Activated CD4-positive, CD25-positive, alpha-beta regulatory T cell treated with anti-CD3 and anti-CD28 coated beads, Interleukin-2, amount 50 U/mL, for 16 hours (primary cell): ENCODE results near the gene USP10.
"Not testable (repeated sequence)": the region's sequence is repeated elsewhere in the genome, so short reads cannot be mapped to it uniquely, and the experiment has no call there.

ENCODE experiments used
- DNase-seq: peaks from one replicate; pipeline ENCODE4 v3.0.0-alpha.2; 2020; ENCODE audit warnings: low read depth, low spot score

Gene USP10

DNA sequence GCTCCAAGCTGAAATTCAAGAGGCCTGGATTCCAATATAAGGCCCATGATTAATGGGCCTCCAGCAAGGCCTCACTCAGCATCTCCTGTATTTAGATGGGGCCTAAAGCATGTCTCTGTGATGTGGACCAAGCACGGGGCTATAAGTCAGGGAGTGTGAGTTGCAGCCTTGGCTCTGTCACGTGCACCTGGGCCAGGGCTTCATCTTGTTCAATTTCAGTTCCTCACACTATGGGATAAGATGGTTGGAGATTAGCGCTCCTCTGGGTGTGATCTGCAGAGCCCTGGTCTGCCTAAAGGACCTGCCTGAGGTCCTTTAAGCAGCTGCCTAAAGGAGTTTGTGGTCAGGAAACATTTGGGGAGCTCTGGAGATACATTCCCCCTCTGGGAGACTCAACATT lies 26.2 kb upstream of the USP10 start:
- DNase-seq = no peak

DNA sequence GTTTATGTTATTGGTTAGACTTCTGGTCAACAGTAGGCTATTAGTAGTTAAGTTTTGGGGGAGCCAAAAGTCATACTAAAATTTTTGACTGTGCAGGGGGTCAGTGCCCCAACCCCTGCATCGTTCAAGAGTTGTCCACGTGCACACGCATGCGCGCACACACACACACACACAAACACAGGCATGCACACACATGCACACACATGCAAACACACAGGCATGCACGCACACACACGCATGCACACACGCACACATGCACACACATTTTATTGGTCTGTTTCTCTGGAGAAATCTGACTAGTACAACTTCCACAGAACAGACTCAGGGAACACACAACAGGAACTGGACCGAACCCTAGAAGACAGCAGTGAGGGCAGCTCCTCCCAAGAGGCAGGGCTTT lies 24.4 kb upstream of the USP10 start:
- no peak for DNase-seq

DNA sequence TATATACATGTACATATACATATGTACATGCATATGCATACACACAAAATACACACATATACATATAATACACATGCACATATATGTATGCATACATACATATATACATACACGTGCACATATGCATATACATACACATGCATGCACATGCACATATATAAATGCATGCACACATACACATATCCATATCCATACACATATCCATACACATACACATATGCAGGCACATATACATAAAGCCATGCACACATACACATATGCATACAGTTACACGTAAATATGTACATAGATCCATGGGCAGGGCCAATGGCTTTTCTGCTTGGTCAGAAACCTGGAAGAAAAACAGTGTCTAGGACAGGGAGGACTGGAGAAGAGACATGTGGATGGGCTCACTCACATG lies 23.9 kb upstream of the USP10 start:
- DNase-seq = no peak

DNA sequence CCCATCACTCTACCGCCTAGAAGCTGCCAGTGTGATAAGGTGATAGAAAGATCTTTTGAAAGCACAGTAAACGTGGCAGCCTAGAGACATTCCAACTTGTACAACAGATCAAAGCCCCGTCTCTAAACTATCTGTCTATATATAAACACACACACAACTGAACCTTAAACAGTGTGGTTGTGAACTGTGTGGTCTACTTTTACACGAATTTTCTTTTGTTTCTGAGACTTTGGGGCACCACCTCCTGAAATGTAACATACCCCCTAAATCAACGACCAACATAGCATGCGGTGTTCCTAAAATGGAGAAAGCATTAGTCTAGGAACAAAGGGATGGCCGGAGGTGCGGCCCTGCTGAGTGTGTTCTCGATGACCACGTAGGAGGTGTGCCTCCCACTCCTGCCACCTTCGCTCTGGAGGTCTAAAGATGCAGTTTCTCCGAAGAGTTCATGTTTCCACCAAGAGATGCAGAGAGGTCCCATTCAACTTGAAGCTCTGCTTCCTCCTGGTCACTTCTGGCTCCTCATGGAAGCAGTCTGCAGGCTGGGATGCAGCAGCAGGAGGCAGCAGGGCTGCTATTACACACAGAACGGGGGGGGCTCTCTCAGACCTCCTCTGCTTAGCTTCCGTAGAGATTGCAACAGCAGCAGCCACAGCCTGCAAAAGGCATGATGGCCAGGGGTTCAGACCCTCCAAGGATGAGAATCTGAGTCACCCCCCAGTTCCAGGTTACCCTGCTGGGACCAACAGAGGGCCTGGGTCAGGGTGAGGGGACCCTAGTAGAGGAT lies 22.6 kb upstream of the USP10 start:
- no peak for DNase-seq

DNA sequence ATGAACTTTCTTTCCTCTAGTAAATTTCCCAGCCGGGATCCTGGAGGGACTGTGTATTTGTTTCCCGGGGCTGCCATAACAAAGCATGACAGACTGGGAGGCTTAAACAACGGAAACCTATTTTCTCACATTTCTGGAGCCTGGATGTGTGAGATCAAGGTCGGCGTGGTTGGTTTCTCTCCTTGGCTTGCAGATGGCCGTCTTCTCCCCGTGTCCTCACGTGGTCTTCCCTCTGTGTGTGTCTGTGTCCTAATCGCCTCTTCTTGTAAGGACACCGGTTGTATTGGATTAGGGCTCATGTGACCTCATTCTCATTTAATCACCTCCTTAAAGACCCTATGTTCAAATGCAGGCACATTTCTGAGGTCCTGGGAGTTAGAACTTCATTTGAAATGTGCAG lies 22.0 kb upstream of the USP10 start:
- DNase-seq = no peak

DNA sequence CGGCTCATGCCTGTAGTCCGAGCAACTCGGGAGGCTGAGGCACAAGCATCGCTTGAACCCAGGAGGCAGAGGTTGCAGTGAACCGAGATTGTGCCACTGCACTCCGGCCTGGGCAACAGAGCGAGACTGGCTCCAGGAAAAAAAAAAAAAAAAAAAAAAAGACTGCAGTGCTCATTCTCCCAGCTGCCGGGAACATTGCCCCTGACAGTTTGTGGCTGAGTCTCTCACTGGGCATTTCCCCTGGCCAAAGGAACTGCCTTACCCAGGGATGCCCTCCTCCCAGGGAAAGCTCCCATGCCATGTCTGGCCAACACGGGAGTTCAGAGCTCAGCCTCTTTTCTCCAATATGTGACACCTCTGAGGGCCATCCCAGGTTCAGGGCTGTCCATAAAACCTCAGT lies 21.3 kb upstream of the USP10 start:
- DNase-seq = no peak

DNA sequence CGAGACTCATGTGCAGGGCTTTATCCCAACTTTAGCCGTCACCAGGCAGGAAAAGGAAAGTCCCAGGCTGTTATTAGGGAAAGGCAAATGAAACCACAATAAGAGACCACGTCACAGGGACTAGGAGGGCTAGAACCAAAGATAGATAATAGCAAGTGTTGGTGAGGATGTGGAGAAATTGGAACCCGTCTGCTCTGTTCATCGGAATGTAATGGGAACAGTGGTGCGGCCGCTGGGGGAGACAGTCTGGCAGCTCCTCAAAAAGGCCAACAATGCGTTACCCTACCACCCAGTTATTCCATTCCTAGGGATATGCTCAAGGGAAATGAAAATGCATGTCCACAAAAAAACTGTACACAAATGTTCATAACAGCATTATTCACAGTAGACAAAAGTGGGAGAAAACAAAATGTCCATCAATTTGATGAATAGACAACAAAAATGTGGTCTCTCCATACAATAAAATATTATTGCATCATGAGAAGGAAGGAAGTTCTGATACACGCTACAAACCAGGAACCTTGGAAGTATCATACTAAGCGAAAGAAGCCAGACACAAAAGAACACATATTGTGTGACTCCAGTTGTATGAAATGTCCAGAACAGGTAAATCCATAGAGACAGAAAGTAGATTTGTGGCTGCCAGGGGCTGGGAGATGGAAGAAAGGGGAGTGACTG lies 19.5 kb upstream of the USP10 start:
- DNase-seq = no peak

DNA sequence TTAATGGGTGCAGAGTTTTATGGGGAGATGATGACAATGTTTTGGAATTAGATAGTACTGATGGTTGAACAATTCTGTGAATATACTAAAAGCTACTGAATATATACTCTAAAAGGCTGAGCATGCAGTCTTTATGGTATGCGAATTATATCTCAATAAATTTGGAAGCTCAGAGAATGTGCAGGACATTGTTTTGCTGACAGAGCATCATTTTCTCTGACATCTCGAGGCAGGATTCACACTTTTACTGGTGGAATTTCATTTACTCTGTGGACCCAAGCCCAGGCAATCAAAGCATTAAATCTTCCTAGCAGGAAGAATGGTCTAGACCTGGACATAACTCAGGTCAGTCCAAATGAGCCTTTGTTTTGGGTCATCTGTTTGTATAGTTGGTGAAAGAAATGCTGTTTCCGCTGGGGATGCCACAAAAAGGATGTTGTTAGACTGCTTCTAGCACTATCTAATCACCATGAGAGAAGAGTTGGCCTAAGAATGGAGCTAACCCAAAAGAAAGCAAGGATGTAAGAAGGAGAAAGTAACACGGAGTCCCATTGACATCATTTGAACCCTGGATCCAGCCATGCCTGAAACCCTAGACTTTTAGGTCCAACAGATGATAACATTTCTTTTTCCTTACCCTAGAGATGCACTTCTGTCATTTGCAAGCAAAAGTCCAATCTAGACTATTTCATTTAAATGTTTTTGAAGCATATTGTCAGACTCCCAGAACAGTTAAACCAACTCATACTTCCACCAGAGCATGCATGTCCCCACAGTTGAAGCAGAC lies 18.8 kb upstream of the USP10 start:
- DNase-seq = no peak

DNA sequence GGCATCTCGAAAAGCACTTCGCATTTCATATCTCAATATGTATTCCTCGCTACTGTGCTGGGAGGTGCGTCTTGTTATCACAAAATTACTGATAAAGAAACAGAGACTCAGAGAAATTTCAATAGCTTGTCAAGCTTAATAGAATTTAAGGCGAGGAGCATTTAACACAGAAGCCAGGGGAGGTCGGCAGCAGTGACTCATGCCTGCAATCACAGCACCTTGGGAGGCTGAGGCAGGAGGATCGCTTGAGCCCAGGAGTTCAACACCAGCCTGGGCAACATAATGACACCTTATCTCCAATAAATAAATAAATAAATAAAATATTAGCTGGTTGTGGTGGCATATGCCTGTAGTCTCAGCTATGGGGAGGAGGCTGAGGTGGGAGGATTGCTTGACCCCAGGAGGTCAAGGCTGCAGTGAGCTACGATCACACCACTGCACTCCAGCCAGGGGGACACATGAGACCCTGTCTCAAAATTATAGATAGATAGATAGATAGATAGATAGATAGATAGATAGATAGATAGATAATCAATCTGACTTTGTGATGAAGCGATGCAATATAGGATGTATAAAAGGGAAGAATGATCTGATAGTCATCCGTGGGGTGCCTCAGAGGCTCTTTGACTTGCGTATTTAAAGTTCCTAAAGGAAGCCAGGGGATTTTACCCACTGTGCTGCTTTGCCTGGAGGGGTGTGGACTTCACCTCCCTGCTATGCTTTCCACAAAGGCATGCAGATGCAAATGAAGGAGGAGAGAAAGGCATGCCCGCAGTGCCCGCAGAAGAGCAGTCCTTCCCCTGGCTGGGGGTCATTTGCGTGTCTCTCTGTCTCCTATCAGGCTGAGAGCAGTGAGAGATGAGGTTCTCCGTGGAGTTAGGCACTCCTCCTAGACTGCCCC lies 15.9 kb upstream of the USP10 start:
- no peak for DNase-seq

DNA sequence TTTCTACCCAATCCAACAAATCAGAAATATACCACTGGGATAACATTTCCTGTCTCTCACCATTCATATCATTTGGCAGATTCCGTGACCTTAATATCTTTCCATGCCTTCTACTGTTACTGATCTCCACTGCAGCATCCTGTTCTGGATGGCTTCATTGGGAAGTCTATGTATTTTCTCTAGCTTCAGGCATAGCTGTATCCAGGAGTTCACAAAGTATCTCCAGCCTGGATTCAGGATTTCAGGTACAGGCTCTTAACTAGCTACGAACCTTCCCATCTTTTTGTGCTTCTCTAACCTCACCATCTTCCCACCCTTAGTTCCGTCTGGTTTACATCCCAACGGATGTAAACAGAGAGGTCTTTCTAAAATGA lies 15.2 kb upstream of the USP10 start:
- no peak for DNase-seq

DNA sequence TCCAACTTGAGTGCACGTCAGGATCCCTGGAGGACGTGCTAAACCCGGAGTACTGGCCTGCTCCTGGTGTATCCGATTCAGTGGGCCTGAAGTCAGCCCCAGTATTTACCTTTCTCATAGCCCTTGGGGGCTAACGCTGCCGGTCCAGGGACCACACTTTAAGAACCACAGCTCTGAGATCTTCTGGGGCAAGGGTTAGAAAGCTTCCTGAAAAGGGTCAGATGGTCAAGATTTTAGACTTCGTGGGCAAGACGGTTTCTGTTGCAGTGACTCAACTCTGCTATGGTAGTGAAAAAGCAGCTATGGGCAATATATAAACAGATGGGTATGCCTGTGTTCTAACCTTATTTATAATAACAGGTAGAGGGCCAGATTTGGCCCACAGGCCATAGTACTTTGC lies 14.6 kb upstream of the USP10 start:
- no peak for DNase-seq

DNA sequence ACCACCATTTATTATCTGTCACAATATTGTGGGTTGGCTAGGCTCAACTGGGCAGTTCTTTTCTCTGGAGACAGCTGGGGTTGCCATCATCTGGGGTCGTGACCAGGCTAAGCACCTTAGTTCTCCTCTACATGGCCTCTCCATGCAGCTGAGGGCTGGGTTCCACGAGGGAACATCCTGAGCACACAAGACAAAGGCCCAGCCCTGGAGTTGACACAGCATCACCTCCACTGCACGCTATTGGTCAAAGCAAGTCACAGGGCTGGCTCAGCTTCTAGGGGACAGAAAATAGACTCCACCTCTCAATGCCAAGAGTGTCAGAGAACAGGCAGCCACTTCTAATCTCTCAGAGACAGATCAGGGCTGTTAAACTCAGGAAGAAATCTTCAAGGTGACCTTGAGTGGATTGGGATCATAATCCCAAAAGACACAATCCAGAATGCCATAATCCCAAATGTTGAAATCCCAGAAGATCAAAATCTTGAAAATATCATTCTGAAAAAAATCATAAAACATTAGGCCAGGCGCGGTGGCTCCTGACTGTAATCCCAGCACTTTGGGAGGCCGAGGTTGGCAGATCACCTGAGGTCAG lies 13.0 kb upstream of the USP10 start:
- no peak for DNase-seq

DNA sequence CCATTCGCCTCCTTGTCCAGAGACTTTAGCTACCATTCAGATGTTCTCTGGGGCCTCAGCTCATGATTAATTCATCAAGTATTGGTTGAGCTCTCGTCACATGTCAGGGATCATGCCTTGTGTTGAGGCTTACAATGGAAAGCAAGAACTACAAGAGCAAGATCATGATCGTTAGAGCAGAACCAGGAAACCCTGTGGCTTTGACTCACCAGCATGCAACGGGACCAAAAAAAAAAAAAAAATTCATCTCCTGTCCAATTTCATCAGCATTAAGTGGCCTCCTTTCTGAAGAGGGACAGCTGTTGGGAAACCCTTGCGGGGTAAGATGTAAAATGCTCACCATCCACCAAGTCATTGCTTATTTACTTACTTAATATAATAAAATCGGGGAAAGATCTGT lies 12.1 kb upstream of the USP10 start:
- no peak for DNase-seq

DNA sequence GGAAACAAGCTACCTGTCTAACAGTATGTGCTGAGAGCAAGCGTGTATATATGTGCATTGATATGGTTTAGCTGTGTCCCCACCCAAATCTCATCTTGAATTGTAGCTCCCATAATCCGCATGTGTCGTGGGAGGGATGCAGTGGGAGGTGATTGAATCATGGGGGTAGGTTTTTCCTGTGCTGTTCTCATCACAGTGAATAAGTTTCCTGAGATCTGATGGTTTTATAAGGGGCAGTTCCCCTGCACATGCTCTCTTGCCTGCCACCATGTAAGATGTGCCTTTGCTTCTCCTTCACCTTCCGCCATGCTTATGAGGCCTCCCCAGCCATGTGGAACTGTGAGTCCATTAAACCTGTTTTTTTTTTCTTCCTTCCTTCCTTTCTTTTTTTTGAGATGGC lies 11.6 kb upstream of the USP10 start:
- not testable (repeated sequence) for DNase-seq

DNA sequence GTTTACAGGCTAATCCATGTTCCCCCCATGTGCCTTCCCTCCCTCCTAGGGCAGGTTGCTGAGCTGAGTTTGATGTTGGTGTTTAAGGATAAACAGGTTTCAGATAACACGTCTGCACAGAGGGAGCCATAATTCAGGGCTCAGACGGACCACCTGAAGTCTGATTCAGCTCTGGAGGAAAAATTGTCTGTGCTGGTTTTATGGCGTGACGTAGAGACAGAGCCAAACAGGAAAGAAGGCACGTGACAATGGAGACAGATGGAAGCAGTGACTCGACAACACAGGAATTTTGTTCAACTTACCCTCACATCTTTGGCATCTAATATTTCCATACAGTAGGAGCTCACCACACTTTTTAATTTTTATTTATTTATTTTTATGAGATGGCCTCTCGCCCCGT lies 10.7 kb upstream of the USP10 start:
- no peak for DNase-seq

DNA sequence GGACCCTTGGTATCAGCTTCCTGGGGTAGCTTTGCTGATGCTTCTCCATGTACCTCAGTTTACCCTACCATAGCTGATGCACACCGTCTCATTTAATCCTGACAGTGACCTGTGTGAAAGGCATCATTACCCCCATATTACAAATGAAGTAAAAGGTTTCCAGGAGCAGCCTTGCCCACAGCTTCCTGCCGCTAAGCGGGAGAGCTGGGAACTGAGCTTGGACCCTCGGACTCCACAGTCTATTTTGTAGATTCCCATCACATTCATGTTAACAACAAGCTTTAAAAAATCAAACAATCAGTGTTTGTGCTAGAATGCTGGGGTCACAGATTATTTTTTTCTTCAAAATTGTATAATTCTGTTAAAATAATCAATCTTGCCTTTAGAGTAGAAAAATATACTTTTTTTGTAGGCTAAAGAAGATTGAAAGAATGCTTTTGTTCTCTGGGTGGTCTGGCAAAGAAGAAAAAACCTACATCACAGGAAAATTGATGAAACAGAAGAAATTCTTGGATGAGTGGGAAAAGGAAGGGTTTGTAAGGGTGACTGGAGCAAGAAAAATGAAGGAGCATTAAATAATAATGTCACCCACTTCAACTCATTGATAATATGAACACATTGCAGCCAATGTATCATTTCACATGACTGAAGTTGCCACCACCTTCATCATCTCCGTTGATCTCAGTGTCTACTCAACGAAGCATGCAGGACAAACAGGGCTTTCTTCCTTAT lies 9.5 kb upstream of the USP10 start:
- DNase-seq = no peak

DNA sequence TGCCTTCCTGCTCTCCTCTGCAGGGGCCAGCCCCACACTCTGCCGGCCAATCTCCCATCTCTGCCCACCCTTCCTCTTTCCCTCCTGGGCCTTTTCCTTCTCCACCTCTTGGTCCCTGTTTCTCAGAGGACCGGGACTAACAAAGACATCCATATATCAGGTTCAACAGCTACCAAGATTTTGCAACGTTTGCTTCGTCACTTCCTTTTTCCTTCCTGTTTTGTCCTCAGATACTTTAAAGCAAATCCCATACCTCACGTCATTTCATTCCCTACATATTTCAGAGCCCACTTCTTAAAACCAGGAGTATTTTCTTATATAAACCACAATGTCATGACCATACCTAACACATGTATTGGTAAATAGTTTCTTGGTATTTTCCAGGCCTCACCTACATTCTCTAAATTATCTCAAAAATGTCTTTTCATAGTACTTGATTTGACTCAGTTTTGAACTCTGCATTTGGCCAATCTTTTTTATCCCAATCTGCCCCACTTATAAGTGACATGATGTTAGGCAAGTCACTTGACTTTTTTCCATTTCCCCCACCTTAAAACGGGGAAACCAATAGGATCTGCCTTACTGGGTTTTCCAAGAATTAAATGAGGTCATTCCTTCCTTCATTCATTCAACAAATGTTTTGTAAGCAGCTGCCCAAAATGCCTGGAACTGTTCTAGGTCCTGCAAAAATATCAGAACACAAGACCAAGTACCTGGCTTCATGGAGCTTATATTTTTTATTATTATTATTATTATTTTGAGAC lies 7.2 kb upstream of the USP10 start:
- DNase-seq = no peak

DNA sequence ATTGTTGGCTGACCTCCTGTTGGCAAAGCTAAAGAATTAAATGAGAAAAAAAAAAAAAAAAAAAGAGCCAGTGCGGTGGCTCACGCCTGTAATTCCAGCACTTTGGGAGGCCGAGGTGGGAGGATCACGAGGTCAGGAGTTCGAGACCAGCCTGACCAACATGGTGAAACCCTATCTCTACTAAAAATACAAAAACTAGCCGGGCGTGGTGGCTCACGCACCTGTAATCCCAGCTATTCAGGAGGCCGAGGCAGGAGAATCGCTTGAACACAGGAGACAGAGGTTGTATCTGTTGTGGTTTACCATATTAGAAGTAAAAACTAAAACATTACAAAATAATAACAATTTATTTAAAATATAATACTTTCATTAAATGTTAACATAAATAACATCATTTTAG lies 5.9 kb upstream of the USP10 start:
- DNase-seq = not testable (repeated sequence)

DNA sequence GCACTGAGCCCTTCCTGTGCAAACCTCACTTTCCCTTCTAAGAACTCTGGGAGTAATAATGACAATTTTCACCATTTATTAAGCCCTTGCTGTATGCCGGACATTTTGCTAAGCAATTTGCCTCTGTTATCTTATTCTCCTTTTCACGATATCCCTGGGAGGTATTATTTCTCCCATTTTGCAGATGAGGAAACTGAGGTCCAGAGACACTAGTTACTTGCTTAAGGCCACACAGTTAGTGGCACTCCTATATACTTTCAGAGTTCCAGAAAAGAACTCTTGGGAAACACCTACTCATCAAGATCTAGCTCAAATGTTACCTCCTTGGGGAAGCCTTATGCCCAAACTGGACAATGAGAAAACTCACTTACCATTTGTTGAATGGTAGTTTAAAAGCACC lies 4.8 kb upstream of the USP10 start:
- DNase-seq = no peak

DNA sequence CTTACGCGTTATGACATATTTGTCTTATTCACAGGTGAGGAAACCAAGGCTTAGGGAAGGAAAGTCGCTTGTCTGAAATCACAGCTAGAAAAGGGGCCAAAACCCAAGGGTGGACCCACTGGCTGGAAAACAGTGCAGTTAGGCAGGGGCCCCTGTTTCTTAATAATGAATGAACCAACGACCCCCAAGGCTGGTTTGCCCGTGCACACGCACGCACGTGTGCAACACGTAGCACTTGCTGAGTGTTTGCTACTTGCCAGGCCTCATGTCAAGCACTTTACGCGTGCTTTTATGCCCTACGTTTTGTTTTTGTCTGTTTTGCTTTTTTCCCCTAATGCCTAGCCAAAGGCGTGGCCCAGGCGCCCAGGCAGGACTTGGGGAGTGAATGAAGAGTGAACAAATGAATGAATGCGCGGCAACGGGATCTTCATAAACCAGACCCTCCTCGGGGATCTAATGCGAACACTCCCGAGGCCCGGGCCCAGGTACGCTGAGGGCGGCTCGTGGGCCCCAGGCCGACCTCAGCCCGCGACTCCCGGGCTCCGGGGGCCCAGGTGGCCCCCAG lies 571 bp upstream of the USP10 start:
- no peak for DNase-seq
